HepG2 (cell line): Measurements from ENCODE around the gene RP2. TPM values are rescaled to one million over a fixed set of nuclear protein-coding genes. Genes with fewer than 3 reads are reported as not detected.

Experiments used
- ATAC-seq: fragments of 200-7000 bp; cut with Tn5 transposase; 3 replicates; pipeline ENCODE4 v1.9.1; 2020; ENCODE audit warnings: mild to moderate bottlenecking, moderate library complexity
- BruUV-seq: library from RNA; stranded (reverse); fragments of 400-500 nt; replicated peaks from 2 replicates; lab custom pipeline; 2021; lab: Mats Ljungman, UMichigan
- CTCF ChIA-PET: fragments of 300-600 bp; formaldehyde crosslinking; extraction: SDS; loops from one replicate; lab custom pipeline; 2021; ENCODE audit warnings: low total read pairs, inconsistent platforms, low intra/inter-chr PET ratio; lab: Yijun Ruan, JAX
- POLR2A ChIA-PET: fragments of 350-600 bp; sonication (Branson Sonifier 250); formaldehyde crosslinking; loops from one replicate; lab custom pipeline; 2020; ENCODE audit warnings: antibody characterized with exemption, inconsistent platforms; lab: Yijun Ruan, JAX
- DNase-seq: peaks from one replicate; pipeline ENCODE4 v3.0.0-alpha.2; 2015; ENCODE audit warnings: low spot score
- FAIRE-seq: peaks from 3 replicates; lab custom pipeline; 2011; peaks lifted over from hg19 to GRCh38; lab: Jason Lieb, UNC
- H2AFZ ChIP-seq: one replicate; pipeline ENCODE4 v1.6.1; 2011; ENCODE audit warnings: low read length, inconsistent platforms
- H3K27ac ChIP-seq: fragments of 300-600 bp; 3 replicates; pipeline ENCODE4 v1.8.0; 2011; ENCODE audit warnings: mixed run types, mild to moderate bottlenecking, mixed read lengths, low read length, inconsistent platforms; ENCODE audit not compliant: insufficient read depth; ENCODE audit errors: extremely low read length
- H3K27me3 ChIP-seq, 2 experiments: fragments of 200-600 bp in 1 of 2; 2 replicates in 1 of 2; 3 replicates in 1 of 2; pipeline versions ENCODE4 v1.6.0 to v1.8.0; 2011; ENCODE audit warnings: low read length in 2 of 2, mild to moderate bottlenecking in 2 of 2, moderate library complexity in 2 of 2, inconsistent platforms in 1 of 2; ENCODE audit not compliant: insufficient read depth in 2 of 2, control insufficient read depth in 1 of 2
- H3K36me3 ChIP-seq, 2 experiments: fragments of 200-600 bp in 1 of 2; replicated peaks in 1 of 2; 2 replicates in 1 of 2; 3 replicates in 1 of 2; pipeline versions ENCODE4 v1.5.1 to v1.8.0; 2011; ENCODE audit warnings: low read length in 2 of 2, inconsistent platforms in 1 of 2; ENCODE audit not compliant: insufficient read depth in 2 of 2, control insufficient read depth in 1 of 2
- H3K4me1 ChIP-seq: 2 replicates; pipeline ENCODE4 v1.5.1; 2012; ENCODE audit warnings: low read length, inconsistent platforms; ENCODE audit not compliant: insufficient read depth
- H3K4me2 ChIP-seq: 2 replicates; pipeline ENCODE4 v1.6.0; 2011; ENCODE audit warnings: low read depth, low read length, inconsistent platforms
- H3K4me3 ChIP-seq, 3 experiments: fragments of 200-600 bp in 1 of 3; sonication (generic), shearing (Covaris generic) in 1 of 3; replicated peaks in 1 of 3; 2 replicates each; pipeline ENCODE4 v1.5.1; 2011 to 2016; ENCODE audit warnings: low read length in 3 of 3, inconsistent platforms in 2 of 3, low read depth in 2 of 3, mild to moderate bottlenecking in 2 of 3, control low read depth in 1 of 3, mixed read lengths in 1 of 3; ENCODE audit not compliant: insufficient read depth in 1 of 3
- H3K79me2 ChIP-seq: one replicate; pipeline ENCODE4 v1.6.1; 2011; ENCODE audit warnings: low read length, inconsistent platforms; ENCODE audit not compliant: insufficient read depth
- H3K9ac ChIP-seq: 2 replicates; pipeline ENCODE4 v1.6.0; 2011; ENCODE audit warnings: mild to moderate bottlenecking, low read depth, low read length, inconsistent platforms; ENCODE audit not compliant: insufficient read depth
- H3K9me3 ChIP-seq: 2 replicates; pipeline ENCODE4 v1.5.1; 2012; ENCODE audit warnings: mild to moderate bottlenecking, low read length
- H4K20me1 ChIP-seq: 2 replicates; pipeline ENCODE4 v1.6.0; 2011; ENCODE audit warnings: inconsistent platforms, mild to moderate bottlenecking, low read length, moderate library complexity; ENCODE audit not compliant: insufficient read depth
- AGO1 ChIP-seq: fragments of 200-400 bp; formaldehyde crosslinking; IDR thresholded peaks from 2 replicates; pipeline ENCODE4 v1.6.1; 2017; ENCODE audit warnings: mild to moderate bottlenecking, low read depth, low read length, moderate library complexity; ENCODE audit not compliant: poor library complexity, severe bottlenecking
- FOXJ3 ChIP-seq: sonication (generic); formaldehyde crosslinking; IDR thresholded peaks from 2 replicates; pipeline ENCODE4 v1.4.0; 2020; ENCODE audit warnings: missing genetic modification reagents, mild to moderate bottlenecking, borderline replicate concordance
- SP1 ChIP-seq, 2 experiments: fragments of 450-650 bp in 1 of 2; sonication (generic) in 1 of 2; formaldehyde crosslinking in 1 of 2; IDR thresholded peaks; 2 replicates each; pipeline versions ENCODE4 v1.4.0 to v1.6.1; 2016 to 2020; ENCODE audit warnings: missing genetic modification reagents in 1 of 2
- THRA ChIP-seq: sonication (generic); formaldehyde crosslinking; IDR thresholded peaks from 2 replicates; pipeline ENCODE4 v1.4.0; 2020; ENCODE audit warnings: missing genetic modification reagents, borderline replicate concordance
- ZNF275 ChIP-seq: sonication (generic); formaldehyde crosslinking; IDR thresholded peaks from 2 replicates; pipeline ENCODE4 v1.8.0; 2022; ENCODE audit warnings: missing genetic modification reagents, mild to moderate bottlenecking, inconsistent platforms, borderline replicate concordance
- ZNF564 ChIP-seq: sonication (generic); formaldehyde crosslinking; IDR thresholded peaks from 2 replicates; pipeline ENCODE4 v1.8.1; 2023; ENCODE audit warnings: mild to moderate bottlenecking, missing genetic modification reagents
- in situ Hi-C: cut with HindIII; loops from 2 replicates; pipeline ENCODE4 v1.10.0; 2017; ENCODE audit warnings: low pct_unique_long_range_greater_than_20kb; ENCODE audit not compliant: extremely low pct_ligation_motif_present
- intact Hi-C: fragments of 100-400 bp; cut with micrococcal nuclease; formaldehyde crosslinking; loops from one replicate; pipeline ENCODE4 v1.10.0; 2022; ENCODE audit not compliant: unreplicated experiment
- polyA plus RNA-seq, 8 experiments: library from polyadenylated mRNA; depleted of rRNA in 3 of 8; stranded (reverse) in 7 of 8; unstranded in 1 of 8; fragments of >200 nt; fragmentation: Illumina TruSeq in 4 of 8; extraction: Trizol in 4 of 8; gene quantifications; 2 replicates each; pipeline versions ENCODE4 v1.2.1 to v1.2.3, GENCODE V29; 2011 to 2016; ENCODE audit warnings: low read depth in 4 of 8, missing spikeins in 1 of 8, mixed read lengths in 1 of 8; ENCODE audit not compliant: insufficient read depth in 1 of 8
- total RNA-seq, 5 experiments: library from RNA; depleted of rRNA; stranded (reverse); fragments of >200 nt; fragmentation: Illumina TruSeq; extraction: Trizol; gene quantifications; 2 replicates each; pipeline ENCODE4 v1.2.3, GENCODE V29; 2016; ENCODE audit warnings: low read depth in 1 of 5

The RP2 gene
- total and polyA plus RNA-seq, 2 of the 13 experiments (the other 11 are each of a cell fraction or from before 2014, with no cell fraction given): 5.0 to 9.9 TPM

- no peaks in the 10 kb centered on the region for H3K79me2 ChIP-seq
These were observed 13.1 kb downstream of the RP2 start for GRCh38 chrX:46849933-46850332.

More at GRCh38 chrX:46849933-46850332, 13.1 kb downstream of the RP2 start:
- no TSS peak for BruUV-seq
- FAIRE-seq (no peak), ATAC-seq (no peak), DNase-seq (no peak)
- TF ChIP-seq ZNF275: no peak
- TF ChIP-seq SP1 (IDR thresholded peaks at IDR 0.05): no peak
- TF ChIP-seq SP1 (CRISPR knock-in tag; IDR thresholded peaks at IDR 0.05): no peak
- TF ChIP-seq ZNF564 (CRISPR knock-in tag): peak; percentile 78; the same call in 1 of the 2 replicates
- no peak for TF ChIP-seq FOXJ3
- peak; percentile 29; the same call in 1 of the 2 replicates for TF ChIP-seq THRA (CRISPR knock-in tag)
- no peak for TF ChIP-seq AGO1
- Histone ChIP-seq H3K27ac (no peak overlapping the region), H3K4me1 (no peaks in the 10 kb centered on the region), H3K4me2 (no peak overlapping the region), H4K20me1 (no peaks in the 10 kb centered on the region), H3K36me3 (no peaks in the 10 kb centered on the region; a peak in 1 of 5 replicates), H3K27me3 (no peaks in the 10 kb centered on the region), H3K9me3 (no peaks in the 10 kb centered on the region), H3K9ac (no peak overlapping the region), H3K4me3 (no peak overlapping the region), H2AFZ (no peak overlapping the region)
- POLR2A ChIA-PET: no interaction called here
- in situ Hi-C loops (no loop called here), intact Hi-C loops (no loop called here)
- CTCF ChIA-PET: no interaction called here
